Measurements from ENCODE around the gene LIN7B. TPM values are rescaled to one million over a fixed set of nuclear protein-coding genes. Genes with fewer than 3 reads are reported as not detected.
A peak's percentile ranks its signal among the peaks of the same experiment; 100 is the strongest.

Gene LIN7B
- total and polyA plus RNA-seq, 2 of the 13 experiments (the other 11 are each of a cell fraction or from before 2014, with no cell fraction given) = 5.3 to 7.6 TPM

- TF ChIP-seq ZNF710 (CRISPR knock-in tag; IDR thresholded peaks at IDR 0.05; ENCODE audit: borderline replicate concordance) (peak; percentile 65; the same call in 1 of the 2 replicates), ATF7-NPFF (CRISPR knock-in tag; IDR thresholded peaks at IDR 0.05; ENCODE audit: low read depth) (peak; percentile 100), ZNF382 (CRISPR knock-in tag; IDR thresholded peaks at IDR 0.05; ENCODE audit: borderline replicate concordance) (no peak), ZFP36L2 (CRISPR knock-in tag; IDR thresholded peaks at IDR 0.05) (peak; percentile 94), MEF2D (CRISPR knock-in tag; IDR thresholded peaks at IDR 0.05) (peak; percentile 68), GRHL1 (CRISPR knock-in tag; conservative IDR thresholded peaks at IDR 0.05) (peak; percentile 42; the same call in 1 of the 2 replicates), ZNF615 (CRISPR knock-in tag; IDR thresholded peaks at IDR 0.05; ENCODE audit: borderline replicate concordance) (no peak), ZNF552 (CRISPR knock-in tag; IDR thresholded peaks at IDR 0.05; ENCODE audit: borderline replicate concordance) (peak; percentile 98), ZNF619 (CRISPR knock-in tag; IDR thresholded peaks at IDR 0.05) (peak; percentile 84; the same call in 1 of the 2 replicates), ZNF781 (CRISPR knock-in tag; IDR thresholded peaks at IDR 0.05; ENCODE audit: borderline replicate concordance, not compliant biosample characterization) (peak; percentile 96), ZBED4 (CRISPR knock-in tag; IDR thresholded peaks at IDR 0.05; ENCODE audit: borderline replicate concordance) (peak; percentile 90), ZNF574 (CRISPR knock-in tag; IDR thresholded peaks at IDR 0.05) (peak; percentile 91), SP5 (CRISPR knock-in tag; IDR thresholded peaks at IDR 0.05; ENCODE audit: borderline replicate concordance, low read depth) (peak; percentile 55), PAF1 (CRISPR knock-in tag; IDR thresholded peaks at IDR 0.05) (no peak), PHF8 (CRISPR knock-in tag; IDR thresholded peaks at IDR 0.05) (peak; percentile 72), ZSCAN22 (CRISPR knock-in tag; IDR thresholded peaks at IDR 0.05) (peak; percentile 90)
Measured at GRCh38 chr19:49127674-49128544, 13.7 kb downstream of the LIN7B start (continued).

Measured in HepG2 (cell line).